IMR-90 (cell line): ENCODE data around the gene BLVRA.

Experiments used
- BHLHE40 ChIP-seq: fragments of 150-350 bp; IDR thresholded peaks from 2 replicates; pipeline ENCODE4 v1.6.1; 2016; ENCODE audit warnings: mild to moderate bottlenecking, low read depth, low read length
- CHD1 ChIP-seq: IDR thresholded peaks from 2 replicates; pipeline ENCODE4 v1.6.1; 2012; ENCODE audit warnings: low read depth, low read length, improper control_type of control experiment
- FOS ChIP-seq: fragments of 150-350 bp; IDR thresholded peaks from 2 replicates; pipeline ENCODE4 v1.6.1; 2016; ENCODE audit warnings: low read depth, low read length
- MAFK ChIP-seq: IDR thresholded peaks from 2 replicates; pipeline ENCODE4 v1.6.1; 2012; ENCODE audit warnings: low read depth, low read length, improper control_type of control experiment
- MAZ ChIP-seq: IDR thresholded peaks from 2 replicates; pipeline ENCODE4 v1.6.1; 2012; ENCODE audit warnings: low read depth, mild to moderate bottlenecking, low read length, improper control_type of control experiment, moderate library complexity, borderline replicate concordance
- NFE2L2 ChIP-seq: fragments of 150-350 bp; IDR thresholded peaks from 2 replicates; pipeline ENCODE4 v1.6.1; 2016; ENCODE audit warnings: low read depth, mild to moderate bottlenecking, low read length
- POLR2A ChIP-seq: IDR thresholded peaks from 2 replicates; pipeline ENCODE4 v1.6.1; 2012; ENCODE audit warnings: mild to moderate bottlenecking, low read depth, low read length
- RAD21 ChIP-seq: IDR thresholded peaks from 2 replicates; pipeline ENCODE4 v1.6.1; 2012; ENCODE audit warnings: low read length, improper control_type of control experiment
- RFX5 ChIP-seq: IDR thresholded peaks from 2 replicates; pipeline ENCODE4 v1.8.0; 2012; ENCODE audit warnings: low read depth, mild to moderate bottlenecking, low read length, moderate library complexity
- SMC3 ChIP-seq: fragments of 150-350 bp; IDR thresholded peaks from 2 replicates; pipeline ENCODE4 v1.6.1; 2016; ENCODE audit warnings: low read depth, mild to moderate bottlenecking, antibody characterized with exemption, low read length, moderate library complexity
- TF ChIP-seq, protein P1 (sequence below): fragments of 150-350 bp; IDR thresholded peaks from 2 replicates; pipeline ENCODE4 v1.6.1; 2017; ENCODE audit warnings: mild to moderate bottlenecking, antibody characterized with exemption, low read length, low read depth
- TF ChIP-seq, protein P2 (sequence below): conservative IDR thresholded peaks from 2 replicates; pipeline ENCODE4 v1.5.1; 2012; ENCODE audit warnings: mild to moderate bottlenecking, low read depth, low read length, improper control_type of control experiment
- TF ChIP-seq, protein P3 (sequence below): fragments of 150-350 bp; IDR thresholded peaks from 2 replicates; pipeline ENCODE4 v1.6.1; 2016; ENCODE audit warnings: low read depth, mild to moderate bottlenecking, low read length, moderate library complexity, borderline replicate concordance

DNA sequence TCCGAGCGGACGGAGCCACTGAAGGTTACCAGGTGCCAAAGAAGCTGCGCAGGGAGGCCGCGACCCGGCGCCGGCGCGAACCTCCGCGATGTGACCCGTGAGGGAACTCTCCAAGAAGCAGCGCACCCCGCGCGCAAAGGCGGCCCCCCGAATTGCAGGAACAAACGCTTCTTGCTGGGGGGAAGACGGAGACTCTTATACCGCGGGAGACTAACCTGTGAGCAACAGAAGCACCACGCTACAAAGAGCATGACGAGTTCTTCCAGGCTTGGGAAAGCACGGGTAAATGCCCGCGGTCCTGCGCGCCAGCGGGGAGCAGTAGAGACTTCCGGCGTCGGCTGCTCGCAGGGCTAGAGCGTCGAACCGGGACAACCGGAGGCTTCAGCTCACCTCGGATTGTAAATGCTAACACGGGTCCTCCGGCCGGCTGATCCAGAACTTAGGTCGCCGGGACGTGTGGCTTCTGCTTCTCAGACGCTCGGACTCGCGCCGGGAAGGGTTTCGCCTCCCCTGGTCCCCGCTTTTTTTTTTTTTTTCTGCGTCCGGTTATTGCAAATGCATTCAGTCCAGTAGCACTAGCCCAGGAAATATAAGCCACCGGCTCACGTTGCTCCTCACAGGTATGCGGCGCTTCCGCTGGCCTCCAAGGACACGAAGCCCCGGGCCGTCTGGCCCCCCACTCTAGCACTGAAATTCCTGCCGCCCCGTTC, 29.1 kb upstream of the BLVRA start, which contains the start of gene COA1:
- TF ChIP-seq, protein P1, sequence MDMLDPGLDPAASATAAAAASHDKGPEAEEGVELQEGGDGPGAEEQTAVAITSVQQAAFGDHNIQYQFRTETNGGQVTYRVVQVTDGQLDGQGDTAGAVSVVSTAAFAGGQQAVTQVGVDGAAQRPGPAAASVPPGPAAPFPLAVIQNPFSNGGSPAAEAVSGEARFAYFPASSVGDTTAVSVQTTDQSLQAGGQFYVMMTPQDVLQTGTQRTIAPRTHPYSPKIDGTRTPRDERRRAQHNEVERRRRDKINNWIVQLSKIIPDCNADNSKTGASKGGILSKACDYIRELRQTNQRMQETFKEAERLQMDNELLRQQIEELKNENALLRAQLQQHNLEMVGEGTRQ, result no peak
- TF ChIP-seq, protein P2, sequence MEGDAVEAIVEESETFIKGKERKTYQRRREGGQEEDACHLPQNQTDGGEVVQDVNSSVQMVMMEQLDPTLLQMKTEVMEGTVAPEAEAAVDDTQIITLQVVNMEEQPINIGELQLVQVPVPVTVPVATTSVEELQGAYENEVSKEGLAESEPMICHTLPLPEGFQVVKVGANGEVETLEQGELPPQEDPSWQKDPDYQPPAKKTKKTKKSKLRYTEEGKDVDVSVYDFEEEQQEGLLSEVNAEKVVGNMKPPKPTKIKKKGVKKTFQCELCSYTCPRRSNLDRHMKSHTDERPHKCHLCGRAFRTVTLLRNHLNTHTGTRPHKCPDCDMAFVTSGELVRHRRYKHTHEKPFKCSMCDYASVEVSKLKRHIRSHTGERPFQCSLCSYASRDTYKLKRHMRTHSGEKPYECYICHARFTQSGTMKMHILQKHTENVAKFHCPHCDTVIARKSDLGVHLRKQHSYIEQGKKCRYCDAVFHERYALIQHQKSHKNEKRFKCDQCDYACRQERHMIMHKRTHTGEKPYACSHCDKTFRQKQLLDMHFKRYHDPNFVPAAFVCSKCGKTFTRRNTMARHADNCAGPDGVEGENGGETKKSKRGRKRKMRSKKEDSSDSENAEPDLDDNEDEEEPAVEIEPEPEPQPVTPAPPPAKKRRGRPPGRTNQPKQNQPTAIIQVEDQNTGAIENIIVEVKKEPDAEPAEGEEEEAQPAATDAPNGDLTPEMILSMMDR, result no peak
- TF ChIP-seq RFX5, result no peak
- no peak for TF ChIP-seq CHD1
- no peak for TF ChIP-seq FOS
- peak; percentile 59; the same call in 1 of the 2 replicates for TF ChIP-seq POLR2A
- no peak for TF ChIP-seq BHLHE40
- TF ChIP-seq SMC3, result no peak
- TF ChIP-seq, protein P3, sequence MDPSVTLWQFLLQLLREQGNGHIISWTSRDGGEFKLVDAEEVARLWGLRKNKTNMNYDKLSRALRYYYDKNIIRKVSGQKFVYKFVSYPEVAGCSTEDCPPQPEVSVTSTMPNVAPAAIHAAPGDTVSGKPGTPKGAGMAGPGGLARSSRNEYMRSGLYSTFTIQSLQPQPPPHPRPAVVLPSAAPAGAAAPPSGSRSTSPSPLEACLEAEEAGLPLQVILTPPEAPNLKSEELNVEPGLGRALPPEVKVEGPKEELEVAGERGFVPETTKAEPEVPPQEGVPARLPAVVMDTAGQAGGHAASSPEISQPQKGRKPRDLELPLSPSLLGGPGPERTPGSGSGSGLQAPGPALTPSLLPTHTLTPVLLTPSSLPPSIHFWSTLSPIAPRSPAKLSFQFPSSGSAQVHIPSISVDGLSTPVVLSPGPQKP, result no peak
- no peak for TF ChIP-seq MAFK
- peak; percentile 9; the same call in 1 of the 2 replicates for TF ChIP-seq RAD21
- TF ChIP-seq MAZ, result no peak; the same call in 1 of the 2 replicates
- no peak for TF ChIP-seq NFE2L2
